PC-9 (cell line): ENCODE measurements around the gene ACTRT2. TPM values are rescaled to one million over a fixed set of nuclear protein-coding genes. Genes with fewer than 3 reads are reported as not detected.

Source experiments
- BruUV-seq: library from RNA; stranded (reverse); fragments of 400-500 nt; replicated peaks from 2 replicates; lab custom pipeline; 2021; lab: Mats Ljungman, UMichigan
- CTCF ChIA-PET: fragments of 300-600 bp; sonication (Branson Sonifier 250); formaldehyde crosslinking; loops from one replicate; lab custom pipeline; 2022; ENCODE audit warnings: antibody characterized with exemption; lab: Charles Lee
- POLR2A ChIA-PET: fragments of 300-600 bp; sonication (Branson Sonifier 250); formaldehyde crosslinking; loops from one replicate; lab custom pipeline; 2022; ENCODE audit warnings: antibody characterized with exemption; ENCODE audit not compliant: unreplicated experiment; lab: Charles Lee
- DNase-seq, 2 experiments: peaks; one replicate each; pipeline versions ENCODE4 v3.0.0 to v3.0.0-alpha.2; 2015 to 2022; ENCODE audit warnings: mixed read lengths in 1 of 2
- H2AFZ ChIP-seq: fragments of 200-600 bp; sonication (generic); 2 replicates; pipeline ENCODE4 v1.8.1; 2017; ENCODE audit warnings: antibody characterized with exemption
- H3F3A ChIP-seq: fragments of 200-600 bp; sonication (generic); 2 replicates; pipeline ENCODE4 v1.8.1; 2017; ENCODE audit warnings: antibody characterized with exemption, mild to moderate bottlenecking, low read depth; ENCODE audit not compliant: insufficient read depth
- H3K27ac ChIP-seq: fragments of 200-600 bp; sonication (generic); 2 replicates; pipeline ENCODE4 v1.6.1; 2016; ENCODE audit warnings: mixed run types
- H3K27me3 ChIP-seq: fragments of 200-600 bp; sonication (generic); 2 replicates; pipeline ENCODE4 v1.6.1; 2016; ENCODE audit warnings: low read depth, mixed run types; ENCODE audit not compliant: insufficient read depth
- H3K36me3 ChIP-seq: fragments of 200-600 bp; sonication (generic); 2 replicates; pipeline ENCODE4 v1.6.1; 2016; ENCODE audit warnings: low read depth, mixed run types
- H3K4me1 ChIP-seq: fragments of 200-600 bp; sonication (generic); replicated peaks from 2 replicates; pipeline ENCODE4 v1.6.1; 2016; ENCODE audit warnings: mixed run types; ENCODE audit not compliant: insufficient read depth
- H3K4me2 ChIP-seq: fragments of 200-600 bp; sonication (generic); 2 replicates; pipeline ENCODE4 v1.6.1; 2017; ENCODE audit warnings: mixed run types
- H3K4me3 ChIP-seq: fragments of 200-600 bp; sonication (generic); 2 replicates; pipeline ENCODE4 v1.6.1; 2016; ENCODE audit warnings: mixed run types
- H3K79me2 ChIP-seq: fragments of 200-600 bp; sonication (generic); 2 replicates; pipeline ENCODE4 v1.6.1; 2017; ENCODE audit warnings: low read depth, mixed run types
- H3K9me2 ChIP-seq: fragments of 200-600 bp; sonication (generic); 2 replicates; pipeline ENCODE4 v1.8.1; 2017; ENCODE audit warnings: mild to moderate bottlenecking; ENCODE audit not compliant: insufficient read depth
- H3K9me3 ChIP-seq: fragments of 200-600 bp; sonication (generic); 2 replicates; pipeline ENCODE4 v1.8.1; 2016; ENCODE audit warnings: low read depth; ENCODE audit not compliant: insufficient read depth
- H4K20me1 ChIP-seq: fragments of 200-600 bp; sonication (generic); 2 replicates; pipeline ENCODE4 v1.8.1; 2017; ENCODE audit not compliant: insufficient read depth
- CTCF ChIP-seq: fragments of 200-600 bp; sonication (generic); conservative IDR thresholded peaks from 2 replicates; pipeline ENCODE4 v1.6.1; 2017; ENCODE audit warnings: mixed run types, antibody characterized with exemption, mild to moderate bottlenecking, moderate library complexity
- EZH2 ChIP-seq: fragments of 200-600 bp; sonication (generic); IDR thresholded peaks from 2 replicates; pipeline ENCODE4 v1.8.0; 2017; ENCODE audit warnings: antibody characterized with exemption, low read depth
- intact Hi-C: fragments of 100-400 bp; cut with micrococcal nuclease; formaldehyde crosslinking; loops from one replicate; pipeline ENCODE4 v1.10.0; 2022; ENCODE audit not compliant: unreplicated experiment
- total RNA-seq: library from RNA; stranded (reverse); gene quantifications from 2 replicates; pipeline ENCODE4 v1.2.3, GENCODE V29; 2021

The ACTRT2 gene
- total RNA-seq, 1 experiment from 2014 or later, result not detected

- Histone ChIP-seq H3K36me3 (no peaks in the 10 kb centered on the region), H3K4me3 (no peak overlapping the region), H3K4me2 (no peak overlapping the region), H4K20me1 (no peaks in the 10 kb centered on the region), H3K79me2 (no peaks in the 10 kb centered on the region), H3K9me2 (no peaks in the 10 kb centered on the region), H2AFZ (no peak overlapping the region), H3F3A (no peaks in the 10 kb centered on the region), H3K27me3 (peaks cover 19% of the 10 kb centered on the region; the same call in 1 of the 2 replicates), H3K9me3 (no peaks in the 10 kb centered on the region), H3K27ac (no peak overlapping the region), H3K4me1 (no peaks in the 10 kb centered on the region)
- no peak for DNase-seq
- ChIA-PET CTCF (no interaction called here), POLR2A (no interaction called here)
- intact Hi-C loops, result no loop called here
- BruUV-seq, result no TSS peak
- TF ChIP-seq CTCF, result no peak
- TF ChIP-seq EZH2, result no peak
Observed at GRCh38 chr1:3067671-3068563, 46.6 kb downstream of the ACTRT2 start.

- Histone ChIP-seq H2AFZ (no peak within 1 kb of the TSS), H3K27ac (no peak within 1 kb of the TSS), H3K4me2 (no peak within 1 kb of the TSS), H3K79me2 (no peaks in the 10 kb centered on the region), H3K4me3 (no peak within 1 kb of the TSS), H3F3A (no peaks in the 10 kb centered on the region), H3K4me1 (no peaks in the 10 kb centered on the region), H3K9me3 (no peaks in the 10 kb centered on the region), H3K9me2 (no peaks in the 10 kb centered on the region), H3K27me3 (peaks cover 18% of the 10 kb centered on the region; the same call in 1 of the 2 replicates), H4K20me1 (no peaks in the 10 kb centered on the region), H3K36me3 (no peaks in the 10 kb centered on the region)
- intact Hi-C loops, result no loop called here
- no peak for DNase-seq
- no TSS peak for BruUV-seq
- ChIA-PET CTCF (no interaction called here), POLR2A (no interaction called here)
- TF ChIP-seq CTCF, result no peak
- TF ChIP-seq EZH2, result no peak
Observed at GRCh38 chr1:3068564-3069431, 47.5 kb downstream of the ACTRT2 start, which contains the start of gene PRDM16. PRDM16 (plus strand) TSS chr1:3069203; CDS start chr1:3069260, 57 bp downstream.

GRCh38 chr1:3069491-3070308 is 48.4 kb downstream of the ACTRT2 start:
- no peaks in the 10 kb centered on the region for H4K20me1 ChIP-seq
- no peaks in the 10 kb centered on the region for H3K9me3 ChIP-seq
- H3K36me3 ChIP-seq, result no peaks in the 10 kb centered on the region
- intact Hi-C loops, result no loop called here
- H3K79me2 ChIP-seq, result no peaks in the 10 kb centered on the region
- DNase-seq, result no peak
- ChIA-PET CTCF (no interaction called here), POLR2A (no interaction called here)
- no peaks in the 10 kb centered on the region for H3K4me1 ChIP-seq
- no TSS peak for BruUV-seq
- no peak for TF ChIP-seq CTCF
- no peak for TF ChIP-seq EZH2
- H3K9me2 ChIP-seq, result no peaks in the 10 kb centered on the region
- H3K4me2 ChIP-seq, result no peak overlapping the region
- no peaks in the 10 kb centered on the region for H3F3A ChIP-seq
- H3K27me3 ChIP-seq, result peaks cover 18% of the 10 kb centered on the region
- H3K4me3 ChIP-seq, result no peak overlapping the region
- H2AFZ ChIP-seq, result no peak overlapping the region
- no peak overlapping the region for H3K27ac ChIP-seq
